Measurements from ENCODE around the gene CAPS2.

CAPS2 gene

DNA sequence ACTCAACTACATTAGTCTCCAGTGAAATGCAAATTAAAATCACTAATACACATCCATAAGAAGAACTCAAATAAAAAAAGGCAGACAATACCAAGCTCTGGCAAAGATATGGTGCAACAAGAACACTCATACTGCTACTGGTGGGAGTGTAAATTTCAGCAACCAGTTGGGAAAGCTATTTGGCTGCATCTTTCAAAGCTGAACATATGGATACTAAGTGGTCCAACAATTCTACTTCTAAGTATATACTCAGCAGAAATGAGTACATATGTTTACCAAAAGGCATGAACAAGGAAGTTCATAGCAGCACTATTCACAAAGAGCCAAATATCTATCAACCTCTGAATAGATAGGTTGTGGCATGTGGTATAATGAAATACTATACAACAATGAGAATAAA lies 27.3 kb downstream of the CAPS2 start:
- no peak for DNase-seq

DNA sequence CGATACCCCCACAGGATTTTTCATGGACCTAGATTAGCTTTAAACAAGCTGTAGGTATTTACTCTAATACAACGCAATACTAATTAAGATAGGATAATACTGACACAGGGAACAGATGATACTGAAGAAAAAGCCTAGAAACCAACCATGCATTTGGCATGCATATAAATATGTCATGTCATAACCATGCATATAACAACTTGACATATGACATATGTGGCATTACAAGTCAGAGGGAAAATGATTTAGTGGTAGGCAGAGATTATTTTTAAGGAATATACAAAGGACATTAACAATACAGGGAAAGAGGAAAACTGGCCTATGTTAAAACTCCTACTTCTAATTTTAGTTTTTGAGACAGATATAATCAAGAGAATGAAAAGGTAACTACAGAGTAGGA lies 27.9 kb downstream of the CAPS2 start:
- DNase-seq = no peak

- no peak for DNase-seq
Measured at GRCh38 chr12:75294797-75295196, 35.3 kb downstream of the CAPS2 start.

DNA sequence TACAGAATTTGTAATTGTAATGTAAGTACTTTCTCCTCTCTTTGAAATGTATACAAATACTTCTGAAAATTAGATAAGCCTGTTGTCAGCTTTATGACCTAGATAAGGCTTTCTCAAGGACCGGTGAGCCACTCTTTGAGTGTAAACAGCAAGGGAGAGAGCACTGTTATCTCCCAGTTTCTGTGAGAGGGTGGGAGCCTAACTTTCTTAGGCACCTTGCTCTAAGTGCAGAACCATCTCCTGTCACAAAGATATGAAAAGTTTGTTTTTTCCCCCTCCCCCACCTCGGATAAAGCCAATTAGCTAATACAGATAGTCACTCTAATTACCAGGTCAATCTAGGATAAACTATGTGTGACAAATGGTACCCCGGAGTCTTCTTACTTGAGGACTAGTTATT lies 35.8 kb downstream of the CAPS2 start:
- no peak for DNase-seq

DNA sequence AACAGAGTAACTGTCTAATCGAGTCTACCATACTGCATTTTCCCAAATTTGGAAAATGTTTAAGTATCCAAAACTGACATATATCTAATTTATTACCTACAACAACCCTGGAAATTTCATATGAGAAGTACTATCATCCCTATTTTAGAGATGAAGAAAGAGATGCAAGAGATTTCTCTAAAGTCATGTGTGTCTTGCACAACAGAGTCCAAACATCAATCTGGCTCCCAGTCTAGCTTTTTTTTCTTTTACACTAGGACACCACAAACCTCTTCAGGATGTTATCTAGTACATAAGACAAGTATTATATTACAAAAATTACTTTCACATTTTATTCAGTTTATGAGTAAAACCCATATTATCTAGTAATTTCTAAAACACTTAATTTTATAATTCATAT lies 39.1 kb downstream of the CAPS2 start:
- no peak for DNase-seq

- no peak for DNase-seq
Measured at GRCh38 chr12:75289753-75290152, 40.4 kb downstream of the CAPS2 start.

GRCh38 chr12:75288860-75289259 lies 41.3 kb downstream of the CAPS2 start:
- DNase-seq = no peak

GRCh38 chr12:75275702-75276101 lies 54.4 kb downstream of the CAPS2 start:
- no peak for DNase-seq

DNA sequence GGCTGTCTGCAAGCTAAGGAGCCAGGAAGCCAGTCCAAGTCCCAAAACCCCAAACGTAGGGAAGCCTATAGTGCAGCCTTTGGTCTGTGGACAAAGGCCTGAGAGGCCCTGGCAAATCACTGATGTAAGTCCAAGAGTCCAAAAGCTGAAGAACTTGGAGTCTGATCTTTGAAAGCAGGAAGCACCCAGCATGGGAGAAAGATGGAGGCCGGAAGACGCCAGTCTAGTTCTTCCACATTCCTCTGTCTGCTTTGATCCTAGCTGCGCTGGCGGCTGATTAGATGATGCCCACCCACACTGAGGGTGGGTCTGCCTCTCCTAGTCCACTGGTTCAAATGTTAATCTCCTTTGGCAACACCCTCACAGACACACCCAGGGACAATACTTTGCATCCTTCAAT lies 58.5 kb downstream of the CAPS2 start:
- DNase-seq = no peak

- no peak for DNase-seq
Measured at GRCh38 chr12:75270157-75270556, 60.0 kb downstream of the CAPS2 start.

DNA sequence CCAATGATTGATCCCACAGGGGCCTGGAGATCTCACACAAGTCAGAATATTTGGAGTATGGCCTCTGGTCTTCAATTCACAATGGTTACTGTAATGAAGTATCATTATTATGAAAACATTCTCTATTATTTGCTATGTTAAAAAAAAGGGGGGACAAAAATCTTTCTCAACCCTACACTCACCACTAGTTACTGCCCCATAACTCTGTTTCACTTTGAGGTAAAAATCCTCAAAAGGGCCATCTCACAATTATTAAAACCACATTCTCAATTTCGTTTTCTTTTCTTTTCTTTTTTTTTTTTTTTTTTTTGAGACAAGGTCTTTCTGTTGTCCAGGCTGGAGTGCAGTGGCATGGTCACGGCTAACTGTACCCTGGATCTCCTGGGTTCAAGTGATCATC lies 60.9 kb downstream of the CAPS2 start:
- DNase-seq = no peak

DNA sequence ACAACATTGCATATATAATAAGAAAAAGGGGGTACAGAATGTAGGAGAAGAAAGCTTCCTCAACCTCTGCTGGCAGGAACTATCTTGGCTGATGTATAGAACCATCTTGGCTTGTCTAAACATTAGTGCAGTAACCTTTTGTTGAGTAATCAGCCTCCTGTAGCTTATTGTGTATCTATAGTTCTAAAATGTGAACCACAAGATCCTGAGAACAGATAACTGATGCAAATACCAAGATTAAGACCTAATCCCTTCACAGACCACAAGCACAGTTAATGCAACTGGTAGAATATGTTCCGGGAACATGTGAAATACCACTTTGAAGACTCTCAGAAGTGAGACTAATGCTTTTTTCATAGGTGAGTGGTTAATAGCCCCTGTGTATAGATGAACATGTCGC lies 69.8 kb downstream of the CAPS2 start:
- no peak for DNase-seq

GRCh38 chr12:75259143-75259542 lies 71.0 kb downstream of the CAPS2 start:
- no peak for DNase-seq

DNA sequence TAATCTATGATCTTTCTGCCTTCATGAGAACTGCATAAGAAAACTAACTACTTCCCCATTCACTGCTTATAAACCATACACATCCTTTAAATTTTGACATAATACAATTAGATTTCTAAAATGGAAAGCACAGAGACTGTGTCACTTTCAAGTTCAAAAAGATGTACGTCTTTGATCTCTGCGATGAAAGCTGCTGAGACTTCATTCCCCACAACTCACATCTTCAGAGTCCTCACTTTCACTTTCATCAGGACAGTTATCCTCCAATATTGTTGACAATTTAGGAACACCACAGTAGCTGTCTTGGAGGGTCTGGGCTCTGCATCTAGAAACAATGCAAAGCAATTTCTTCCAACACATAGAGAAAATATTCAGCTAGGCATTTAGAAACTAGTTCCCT lies 72.6 kb downstream of the CAPS2 start:
- DNase-seq = no peak

GRCh38 chr12:75245108-75245507 lies 85.0 kb downstream of the CAPS2 start:
- DNase-seq = no peak

DNA sequence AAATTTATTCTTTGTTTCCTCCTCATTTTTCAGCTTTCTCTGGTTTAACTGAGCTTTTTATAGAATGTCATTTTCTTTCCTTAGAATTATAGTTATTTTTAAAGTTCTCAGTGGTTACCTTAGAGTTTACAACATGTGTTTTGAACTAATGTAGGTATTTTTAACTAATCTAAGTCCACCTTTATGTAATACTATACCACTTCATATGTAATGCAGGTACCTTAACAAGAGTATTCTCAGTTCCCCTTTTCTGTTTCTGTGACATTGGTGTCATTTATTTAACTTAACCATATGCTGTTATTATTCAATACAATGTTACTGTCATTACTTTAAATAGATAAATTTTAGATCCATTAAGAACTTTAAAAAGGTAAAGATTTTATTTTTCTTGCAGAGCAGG lies 90.1 kb downstream of the CAPS2 start:
- DNase-seq = no peak

GRCh38 chr12:75236206-75236605 lies 93.9 kb downstream of the CAPS2 start:
- no peak for DNase-seq

DNA sequence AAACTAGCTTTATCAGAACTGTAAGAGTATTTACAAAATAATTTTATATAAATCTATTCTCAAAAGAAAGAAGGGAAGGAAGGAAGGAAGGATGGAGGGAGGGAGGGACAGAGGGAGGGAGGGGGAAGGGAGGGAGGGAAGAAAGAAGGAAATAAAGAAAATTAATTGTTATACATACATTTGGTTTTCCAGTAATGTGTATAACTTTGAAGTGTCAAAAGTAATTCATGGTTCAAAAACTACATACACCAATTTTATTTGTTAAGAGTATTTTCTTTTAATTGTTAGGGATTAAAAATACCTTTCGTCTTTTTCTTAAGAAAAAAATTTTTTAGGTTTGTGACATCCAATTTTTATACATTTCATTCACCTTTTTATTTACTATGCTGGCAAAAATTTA lies 103.0 kb downstream of the CAPS2 start:
- no peak for DNase-seq

Data from stimulated activated CD4-positive, alpha-beta T cell treated with anti-CD3 and anti-CD28 coated beads, Interleukin-4, amount 100 ng/mL, for 1 hour (primary cell).